Pons (tissue), 1 donor: ENCODE measurements around the gene CFAP73.

ENCODE experiments used
- DNase-seq: peaks from one replicate; pipeline ENCODE4 v3.0.0-alpha.2; 2016; ENCODE audit warnings: low spot score

Gene CFAP73

DNA sequence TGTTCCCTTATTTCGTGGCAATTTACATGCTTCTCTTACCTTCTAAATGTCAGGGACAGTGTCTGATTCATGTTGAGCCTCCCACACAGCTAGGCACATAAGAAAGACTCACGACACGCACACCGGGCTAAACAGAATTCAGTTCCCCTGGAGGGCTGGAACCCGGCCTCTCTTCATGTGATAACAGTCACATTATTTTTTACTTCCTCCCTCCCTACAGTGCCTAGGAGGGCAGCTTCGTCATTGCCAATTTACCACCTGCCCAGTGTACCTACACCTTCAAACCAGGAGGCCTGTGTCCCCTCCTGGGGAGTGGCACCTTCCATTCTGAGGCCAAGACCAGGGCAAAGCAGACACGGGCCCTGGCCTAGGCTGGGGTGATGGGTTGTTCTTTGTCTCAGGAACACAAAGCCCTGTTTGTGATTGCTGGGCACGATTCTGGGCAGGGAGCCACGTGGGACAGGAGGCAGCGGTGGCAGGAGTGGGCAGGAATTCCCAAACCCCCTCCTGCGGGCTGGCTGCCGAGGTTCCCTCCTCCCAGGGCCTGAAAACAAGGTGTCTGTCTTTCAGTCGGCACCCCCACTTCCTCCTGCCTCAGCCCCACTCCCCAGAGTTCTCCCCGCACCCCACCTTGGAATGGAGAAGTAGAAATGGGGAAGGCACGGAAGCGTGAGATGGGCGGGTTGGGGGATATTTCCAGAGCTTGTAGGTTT lies 7.2 kb upstream of the CFAP73 start:
- DNase-seq = peak; percentile 96

DNA sequence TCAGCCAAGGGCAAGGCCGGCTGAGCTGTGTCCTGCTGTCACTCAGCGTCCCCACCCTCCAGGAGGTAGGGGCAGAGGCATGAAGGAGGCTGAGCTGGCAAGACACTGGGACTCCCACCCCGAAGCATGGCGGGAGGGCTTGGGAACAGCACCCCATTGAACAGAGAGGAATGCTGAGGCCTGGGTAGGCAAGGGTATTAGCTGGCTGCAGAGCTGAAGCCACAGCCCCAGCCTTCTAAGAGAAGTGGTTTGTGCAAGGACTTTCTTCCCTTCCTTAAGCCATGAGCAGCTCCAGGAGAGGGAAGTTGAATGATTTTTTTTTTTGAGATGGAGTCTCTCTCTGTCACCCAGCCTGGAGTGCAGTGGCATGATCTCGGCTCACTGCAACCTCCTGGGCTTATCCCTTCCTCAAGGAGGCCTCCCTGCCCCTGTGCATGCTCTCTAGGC lies 6.6 kb upstream of the CFAP73 start:
- peak; percentile 48 for DNase-seq

DNA sequence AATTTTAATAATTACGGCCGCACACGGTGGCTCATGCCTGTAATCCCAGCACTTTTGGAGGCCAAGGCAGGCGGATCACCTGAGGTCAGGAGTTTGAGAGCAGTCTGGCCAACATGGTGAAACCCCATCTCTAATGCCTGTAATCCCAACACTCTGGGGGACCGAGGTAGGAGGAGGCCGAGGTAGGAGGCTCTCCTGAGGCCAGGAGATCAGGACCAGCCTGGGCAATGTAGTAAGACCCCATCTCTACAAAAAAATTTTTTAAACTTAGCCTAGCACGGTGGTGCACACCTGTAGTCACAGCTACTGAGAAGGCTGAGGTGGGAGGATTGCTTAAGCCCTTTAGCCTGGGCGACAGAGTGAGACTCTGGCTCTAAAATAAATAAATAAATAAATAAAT lies 5.6 kb upstream of the CFAP73 start:
- no peak for DNase-seq

DNA sequence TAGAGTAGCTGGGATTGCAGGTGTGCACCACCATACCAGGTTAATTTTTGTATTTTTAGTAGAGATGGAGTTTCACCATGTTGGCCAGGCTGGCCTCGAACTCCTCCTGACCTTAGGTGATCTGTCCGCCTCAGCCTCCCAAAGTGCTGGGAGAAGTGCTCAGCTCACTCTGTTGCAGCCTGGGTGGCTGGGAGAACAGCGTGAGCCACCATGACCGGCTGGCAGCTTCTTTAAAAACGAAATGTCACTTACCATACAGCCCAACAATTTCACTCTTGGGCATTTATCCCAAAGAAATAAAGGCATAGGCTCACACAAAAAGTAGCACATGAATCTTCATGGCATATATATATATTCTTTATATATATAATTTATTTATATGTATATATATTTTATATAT lies 4.7 kb upstream of the CFAP73 start:
- DNase-seq = no peak

DNA sequence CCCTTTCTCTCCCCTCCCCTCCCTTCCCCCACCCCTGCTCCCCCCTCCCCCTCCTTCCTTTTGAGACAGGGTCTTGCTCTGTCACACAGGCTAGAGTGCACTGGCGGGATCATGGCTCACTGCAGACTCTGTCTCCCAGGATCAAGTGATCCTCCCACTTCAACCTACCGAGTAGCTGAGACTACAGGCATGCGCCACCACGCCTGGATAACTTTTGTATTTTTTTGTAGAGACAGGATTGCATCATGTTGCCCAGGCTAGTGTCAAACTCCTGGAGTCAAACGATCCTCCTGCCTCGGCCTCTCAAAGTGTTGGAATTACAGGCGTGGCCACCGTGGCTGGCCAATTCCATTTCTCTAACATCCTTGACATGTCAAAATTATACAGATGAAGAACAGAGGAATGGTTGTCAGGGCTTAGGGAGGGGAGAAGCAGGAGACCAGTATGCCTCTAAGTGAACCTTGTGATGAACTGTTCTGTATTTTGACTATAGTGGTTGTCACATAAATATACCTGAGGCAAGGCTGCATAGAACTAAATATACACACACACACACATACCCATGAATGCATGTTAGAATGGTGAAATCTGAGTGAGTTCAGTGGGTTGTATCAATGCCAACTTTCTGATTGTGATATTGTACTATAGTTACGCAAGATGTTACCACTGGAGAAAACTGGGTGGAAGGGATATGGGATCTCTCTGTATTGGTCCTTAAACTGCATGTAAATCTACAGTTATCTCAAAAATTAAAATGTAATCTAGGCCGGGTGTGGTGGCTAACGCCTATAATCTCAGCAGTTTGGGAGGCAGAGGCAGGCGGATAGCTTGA lies 3.6 kb upstream of the CFAP73 start:
- no peak for DNase-seq

DNA sequence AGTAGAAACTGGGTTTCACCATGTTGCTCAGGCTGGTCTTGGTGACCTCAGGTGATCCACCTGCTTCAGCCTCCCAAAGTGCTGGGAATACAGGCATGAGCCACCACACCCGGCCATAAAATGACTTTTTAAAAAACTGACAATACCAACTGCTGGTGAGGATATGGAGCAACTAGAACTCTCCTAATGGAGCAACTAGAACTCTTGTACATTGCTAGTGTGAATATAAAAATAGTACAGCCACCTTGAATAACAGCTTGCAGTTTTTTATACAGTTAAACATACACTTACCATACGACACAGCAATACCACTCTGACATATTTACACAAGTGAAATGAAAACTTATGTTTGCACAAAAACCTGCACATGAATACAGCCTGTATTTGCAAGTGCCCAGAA lies 2.5 kb upstream of the CFAP73 start:
- no peak for DNase-seq

DNA sequence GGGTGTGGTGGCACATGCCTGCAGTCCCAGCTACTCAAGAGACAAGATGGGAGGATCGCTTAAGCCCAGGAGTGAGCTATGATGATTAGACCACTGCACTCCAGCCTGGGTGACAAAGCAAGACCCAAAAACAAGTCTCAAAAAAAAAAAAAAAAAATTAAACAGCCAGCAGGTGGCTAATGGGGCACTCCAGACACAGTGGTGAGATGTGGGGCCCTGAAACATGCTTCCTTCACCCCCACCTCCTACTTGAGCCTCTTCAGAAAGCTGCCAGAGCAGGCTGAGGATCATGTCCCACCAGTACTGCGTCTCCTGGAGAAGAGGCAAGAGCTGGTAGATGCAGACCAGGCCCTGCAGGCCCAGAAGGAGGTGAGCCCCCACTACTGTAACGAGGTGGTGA lies 2.1 kb downstream of the CFAP73 start:
- no peak for DNase-seq

DNA sequence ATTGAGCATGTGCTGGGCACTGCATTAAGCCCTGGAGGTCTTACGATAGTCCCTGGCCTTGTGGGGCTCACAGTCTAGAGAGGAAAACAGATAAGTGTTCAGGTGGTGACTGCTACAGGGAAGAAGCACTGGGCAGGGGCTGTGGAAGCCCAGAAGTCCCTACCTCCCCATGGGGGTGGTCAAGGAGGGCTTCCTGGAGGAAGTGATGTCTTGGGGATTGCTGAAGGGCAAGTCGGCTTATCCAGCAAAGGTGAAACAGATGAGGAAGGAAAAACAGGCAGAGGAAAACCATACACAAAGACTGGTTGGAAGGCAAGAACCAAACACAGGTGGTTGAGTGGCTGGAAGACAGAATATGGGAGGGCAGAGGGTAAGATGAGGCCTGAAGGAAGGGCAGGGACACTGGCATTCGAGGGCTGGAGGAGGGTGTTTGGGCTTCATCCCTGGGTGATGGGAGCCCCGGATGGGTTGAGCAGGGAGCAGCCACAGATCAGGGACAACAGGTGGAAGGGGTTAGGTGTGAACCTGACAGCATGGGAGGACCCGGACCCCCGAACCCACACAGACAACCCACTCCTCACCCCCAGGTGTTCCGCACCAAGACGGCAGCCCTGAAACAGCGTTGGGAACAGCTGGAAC lies 2.8 kb downstream of the CFAP73 start:
- DNase-seq = no peak

DNA sequence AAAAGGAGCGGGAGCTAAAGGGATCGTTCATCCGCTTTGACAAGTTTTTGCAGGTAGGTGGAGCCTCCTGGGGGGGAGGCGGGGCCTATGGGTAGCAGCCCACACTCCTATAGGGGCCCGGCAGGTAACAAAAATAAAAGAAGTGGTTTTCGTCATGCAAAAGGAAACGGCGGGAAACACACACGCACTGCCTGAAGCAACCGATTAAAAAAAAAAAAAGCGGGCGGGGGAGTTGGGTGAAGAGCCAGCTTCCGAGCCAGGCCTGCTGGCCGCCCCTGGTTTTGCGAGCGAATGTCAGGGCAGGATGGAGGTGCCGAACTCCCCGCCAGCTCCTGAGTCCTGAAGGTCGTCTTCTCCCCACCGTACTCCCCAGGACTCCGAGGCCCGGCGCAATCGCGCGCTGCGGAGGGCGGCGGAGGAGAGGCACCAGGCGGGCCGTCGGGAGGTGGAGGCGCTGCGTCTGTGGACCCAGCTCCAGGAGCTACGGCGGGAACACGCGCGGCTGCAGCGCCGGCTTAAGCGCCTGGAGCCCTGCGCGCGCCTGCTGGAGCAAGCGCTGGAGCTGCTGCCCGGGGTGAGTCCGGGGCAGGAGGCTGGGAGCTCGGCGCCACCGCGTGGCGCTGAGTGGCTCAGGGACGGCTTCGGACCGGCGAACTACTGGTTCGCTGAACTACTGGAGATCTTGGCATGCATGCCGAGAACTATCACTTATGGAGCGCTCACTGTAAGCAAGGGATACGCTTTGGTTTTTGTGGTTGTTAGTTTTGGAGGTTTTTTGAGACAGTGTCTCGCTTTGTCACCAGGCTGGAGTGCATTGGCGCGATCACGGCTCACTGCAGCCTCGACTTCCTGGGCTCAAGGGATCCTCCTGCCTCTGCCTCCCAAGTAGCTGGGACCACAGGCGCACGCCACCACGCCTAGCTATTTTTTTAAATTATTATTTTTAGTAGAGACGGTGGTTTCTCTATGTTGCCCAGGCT lies 3.6 kb downstream of the CFAP73 start:
- DNase-seq = peak; percentile 71

DNA sequence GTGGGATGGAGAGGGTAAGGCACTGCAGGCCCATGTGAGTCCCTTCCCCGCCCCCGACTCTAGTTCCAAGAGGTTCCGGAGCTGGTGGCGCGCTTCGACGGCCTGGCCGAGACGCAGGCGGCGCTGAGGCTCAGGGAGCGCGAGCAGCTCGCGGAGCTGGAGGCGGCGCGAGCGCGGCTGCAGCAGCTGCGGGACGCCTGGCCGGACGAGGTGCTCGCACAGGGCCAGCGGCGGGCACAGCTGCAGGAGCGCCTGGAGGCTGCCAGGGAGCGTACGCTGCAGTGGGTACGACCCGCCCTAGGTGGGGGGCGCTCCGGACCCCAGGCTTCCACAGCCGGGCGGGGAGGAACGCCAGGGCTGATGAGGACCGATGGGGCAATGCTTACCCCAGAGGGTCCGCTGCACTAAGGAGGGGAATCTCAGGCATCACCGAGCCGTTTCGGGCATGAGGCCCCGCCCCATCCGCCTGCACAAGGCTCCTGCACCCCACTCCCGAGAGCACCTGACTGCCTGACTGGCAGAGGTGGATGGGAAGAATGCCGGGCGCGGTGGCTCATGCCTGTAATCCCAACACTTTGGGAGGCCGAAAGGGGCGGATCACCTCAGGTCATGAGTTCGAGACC lies 4.9 kb downstream of the CFAP73 start:
- DNase-seq = no peak

DNA sequence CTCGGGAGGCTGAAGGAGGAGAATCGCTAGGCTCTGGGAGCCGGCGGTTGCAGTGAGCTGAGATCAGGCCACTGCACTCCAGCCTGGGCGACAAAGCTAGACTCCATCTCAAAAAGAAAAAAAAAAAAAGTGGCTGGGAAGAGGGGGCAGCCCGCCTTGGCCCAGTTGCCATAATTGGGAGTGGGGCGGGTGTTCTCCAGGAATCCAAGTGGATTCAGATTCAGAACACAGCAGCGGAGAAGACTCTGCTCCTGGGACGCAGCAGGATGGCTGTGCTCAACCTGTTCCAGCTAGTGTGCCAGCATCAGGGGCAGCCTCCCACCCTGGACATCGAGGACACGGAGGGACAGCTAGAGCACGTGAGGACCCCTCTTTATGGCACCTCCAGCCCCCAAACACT lies 5.5 kb downstream of the CFAP73 start:
- no peak for DNase-seq

DNA sequence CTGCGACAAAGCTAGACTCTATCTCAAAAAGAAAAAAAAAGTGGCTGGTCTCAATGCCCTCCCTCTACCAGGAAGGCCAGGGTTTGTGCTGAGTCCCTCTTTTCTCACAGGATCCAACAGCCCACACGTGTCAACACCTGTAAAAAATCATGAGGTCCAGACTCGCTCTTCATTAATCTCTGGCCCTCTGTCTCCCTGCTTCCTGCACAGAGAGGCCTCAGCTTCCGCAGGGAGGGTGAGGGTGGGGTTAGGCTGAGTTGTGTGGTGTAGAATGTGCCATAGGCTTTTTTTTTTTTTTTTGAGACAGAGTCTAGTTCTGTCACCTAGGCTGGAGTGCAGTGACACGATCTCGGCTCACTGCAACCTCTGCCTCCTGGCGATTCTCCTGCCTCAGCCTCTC lies 6.1 kb downstream of the CFAP73 start:
- no peak for DNase-seq

DNA sequence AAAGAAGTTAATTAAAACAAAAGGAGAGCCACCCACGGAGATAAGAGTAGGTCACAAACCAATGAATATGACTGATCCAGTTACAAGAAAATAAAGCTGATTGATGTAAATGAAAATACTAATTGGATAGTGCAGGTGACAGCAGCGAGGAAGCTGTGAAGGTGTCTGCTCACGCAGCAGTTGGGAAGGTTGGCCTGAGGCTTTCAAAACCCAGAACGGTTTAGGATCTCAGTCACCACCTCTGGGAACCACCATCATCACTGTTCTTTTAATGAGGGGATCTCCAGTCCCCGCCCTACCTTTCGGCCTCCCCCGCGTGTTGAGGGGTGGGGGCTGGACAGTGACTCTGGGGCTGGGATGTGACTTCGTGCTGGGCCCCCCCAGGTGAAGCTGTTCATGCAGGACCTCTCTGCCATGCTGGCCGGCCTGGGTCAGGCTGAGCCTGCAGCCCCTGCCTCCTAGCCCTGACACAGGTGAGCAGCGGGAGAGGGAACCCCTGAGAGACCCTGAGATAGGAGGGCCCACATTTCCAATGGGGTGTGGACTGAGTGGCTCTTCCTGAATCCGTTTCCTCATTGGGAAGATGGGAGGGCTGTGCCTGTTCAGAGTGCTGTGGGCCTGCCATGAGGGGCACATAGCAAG lies 7.8 kb downstream of the CFAP73 start:
- no peak for DNase-seq

DNA sequence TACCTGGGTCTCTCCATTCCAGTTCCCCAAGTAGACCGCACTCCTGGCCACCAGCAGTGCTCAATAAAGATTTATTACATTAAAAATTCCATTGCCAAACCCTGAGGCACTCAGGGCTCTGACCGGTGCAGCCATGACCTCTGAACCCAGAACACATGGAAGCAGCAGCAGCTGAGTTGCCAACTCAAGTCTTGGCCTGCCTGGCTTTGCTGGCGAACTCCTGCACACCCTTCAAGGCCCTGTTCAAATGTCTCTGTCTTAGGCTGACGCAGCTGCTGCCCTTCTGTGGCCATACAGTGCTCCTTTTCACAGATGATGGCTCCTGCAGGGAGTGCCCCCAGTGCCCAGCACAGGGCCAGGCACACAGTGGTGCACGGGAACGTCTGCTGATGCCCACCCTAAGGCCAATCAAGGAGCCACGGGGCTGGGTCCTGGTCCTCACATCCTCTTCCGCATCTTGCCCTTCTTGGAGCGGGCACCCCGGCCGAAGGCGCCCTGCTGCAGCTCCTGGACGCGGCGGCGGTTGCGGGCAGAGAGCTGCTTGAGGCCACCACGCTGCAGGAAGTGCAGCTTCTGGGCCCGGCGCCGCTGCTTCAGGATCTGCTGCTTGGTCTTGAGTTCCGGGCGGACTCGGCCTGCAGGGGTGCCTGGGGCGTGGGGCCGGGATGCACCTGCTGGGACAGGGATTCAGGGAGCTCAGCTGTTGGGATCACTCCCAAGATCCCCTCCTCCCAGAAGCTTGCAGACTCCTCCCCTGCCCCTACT lies 9.1 kb downstream of the CFAP73 start:
- DNase-seq = no peak

DNA sequence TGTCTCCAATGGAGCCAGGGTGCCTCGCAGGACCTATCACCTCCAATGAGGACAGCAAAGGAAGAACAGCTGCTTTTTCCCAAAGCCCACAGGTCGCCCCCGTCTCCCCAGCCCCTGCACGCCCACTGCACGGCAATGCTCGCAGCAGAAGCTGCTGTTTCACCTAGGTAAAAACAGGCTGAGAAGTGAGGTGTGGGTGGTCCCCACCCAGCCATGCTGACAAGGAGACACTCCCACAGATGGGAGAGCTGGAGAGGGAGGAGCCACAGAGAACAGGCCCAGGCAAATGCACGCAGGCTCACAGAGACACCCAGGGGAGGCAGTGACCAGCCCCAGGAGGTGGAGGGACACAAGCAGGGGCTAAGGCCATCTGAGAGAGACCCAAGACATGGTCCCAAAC lies 10.4 kb downstream of the CFAP73 start:
- DNase-seq = no peak

DNA sequence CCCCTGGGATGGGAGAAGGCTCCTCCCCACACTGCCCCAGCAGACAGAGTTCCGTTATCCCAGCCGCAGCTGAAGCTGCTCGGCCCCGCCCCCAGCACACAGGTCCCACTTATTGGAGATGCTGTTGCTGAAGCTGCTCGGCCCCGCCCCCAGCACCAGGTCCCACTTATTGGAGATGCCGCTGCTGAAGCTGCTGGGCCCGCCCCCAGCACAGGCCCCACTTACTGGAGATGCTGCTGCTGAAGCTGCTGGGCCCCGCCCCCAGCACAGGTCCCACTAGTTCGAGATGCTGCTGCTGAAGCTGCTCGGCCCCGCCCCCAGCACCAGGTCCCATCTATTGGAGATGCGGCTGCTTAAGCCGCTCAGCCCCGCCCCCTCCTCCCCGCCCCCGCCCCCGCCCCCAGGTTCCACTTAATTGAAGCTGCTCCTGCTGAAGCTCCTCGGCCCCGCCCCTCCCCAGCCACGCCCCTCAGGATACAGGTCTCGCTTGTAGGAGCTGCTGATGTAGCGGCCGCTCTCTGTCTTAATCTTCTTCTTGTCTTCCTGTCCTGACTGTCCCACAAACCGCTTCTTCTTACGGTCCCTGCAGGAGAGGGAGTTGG lies 12.0 kb downstream of the CFAP73 start:
- no peak for DNase-seq

DNA sequence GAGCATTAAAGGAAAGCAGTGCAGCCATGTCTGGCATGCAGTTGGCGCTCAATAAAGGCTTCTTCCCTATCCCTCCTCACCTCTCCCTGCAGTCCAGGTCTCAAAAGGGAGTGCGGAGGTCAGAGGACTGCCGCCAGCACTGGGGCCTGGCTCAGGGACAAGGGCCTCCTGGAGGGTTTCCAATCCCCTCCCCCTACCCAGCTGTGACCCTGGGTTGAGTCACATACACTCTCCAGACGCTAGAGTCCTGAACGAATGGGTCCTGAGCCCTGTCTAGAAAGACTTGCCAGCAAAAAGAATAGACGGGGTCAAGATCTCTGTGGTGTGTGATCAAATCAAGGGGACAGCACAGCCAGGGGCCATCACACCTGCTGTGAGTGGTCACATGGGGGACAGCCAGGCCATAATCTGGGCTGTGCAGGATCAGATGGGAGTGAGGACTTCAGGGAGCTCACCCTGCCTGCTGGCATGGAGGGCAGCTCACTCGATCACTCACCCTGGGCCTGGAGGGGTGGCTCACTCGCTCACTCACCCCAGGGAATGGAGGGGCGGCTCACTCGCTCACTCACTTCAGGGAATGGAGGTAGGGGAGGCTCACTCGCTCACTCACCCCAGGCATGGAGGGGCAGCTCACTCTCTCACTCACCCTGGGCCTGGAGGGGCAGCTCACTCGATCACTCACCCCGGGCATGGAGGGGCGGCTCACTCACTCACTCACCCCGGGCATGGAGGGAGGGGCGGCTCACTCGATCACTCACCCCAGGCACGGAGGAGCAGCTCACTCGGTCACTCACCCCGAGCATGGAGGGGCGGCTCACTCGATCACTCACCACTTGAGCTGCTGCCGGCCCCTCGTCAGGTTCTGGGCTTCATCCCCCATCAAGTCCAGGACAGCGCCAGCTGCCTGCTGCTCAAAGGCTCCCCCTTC lies 12.8 kb downstream of the CFAP73 start:
- no peak for DNase-seq

DNA sequence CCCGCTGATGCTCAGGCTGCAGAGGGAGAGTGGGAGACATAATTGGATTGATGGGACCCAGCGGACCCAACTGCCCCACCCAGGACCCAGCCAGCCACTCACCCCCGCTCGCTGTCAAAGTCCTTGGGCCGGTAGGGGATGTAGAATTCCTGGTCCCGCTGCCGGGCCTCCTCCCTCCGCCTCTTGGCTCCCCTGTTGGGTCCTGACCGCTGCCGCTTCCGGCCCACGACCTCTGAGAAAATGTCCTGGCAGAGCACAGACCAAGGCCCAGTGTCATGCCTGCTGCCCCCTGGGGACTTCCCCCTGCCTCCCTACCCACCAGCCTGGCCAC lies 13.5 kb downstream of the CFAP73 start:
- DNase-seq = no peak

DNA sequence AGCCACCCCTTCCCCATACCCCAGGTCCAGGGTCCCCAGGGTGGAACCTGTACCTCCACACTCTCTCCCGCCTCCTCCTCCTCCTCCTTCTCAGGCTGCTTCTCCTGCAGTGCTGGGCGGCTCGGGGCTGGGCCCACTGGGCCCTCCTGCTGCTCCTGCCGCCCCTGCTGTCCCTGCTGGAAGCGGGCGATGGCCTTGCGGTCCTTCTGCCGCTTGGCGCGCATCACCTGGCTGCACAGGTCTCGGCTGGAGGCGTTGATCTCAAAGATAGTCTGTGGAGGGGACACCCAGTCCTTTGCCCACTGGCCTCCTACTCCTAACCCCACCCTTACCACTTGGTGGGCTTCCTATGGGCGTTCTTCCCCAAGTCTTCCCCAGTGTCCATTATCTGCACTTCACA lies 14.5 kb downstream of the CFAP73 start:
- DNase-seq = no peak
